ENCODE measurements around the gene MAPK8. TPM values are rescaled to one million over a fixed set of nuclear protein-coding genes. Genes with fewer than 3 reads are reported as not detected.

Gene MAPK8
- total RNA-seq, 1 experiment from 2014 or later = 29.7 TPM

DNA sequence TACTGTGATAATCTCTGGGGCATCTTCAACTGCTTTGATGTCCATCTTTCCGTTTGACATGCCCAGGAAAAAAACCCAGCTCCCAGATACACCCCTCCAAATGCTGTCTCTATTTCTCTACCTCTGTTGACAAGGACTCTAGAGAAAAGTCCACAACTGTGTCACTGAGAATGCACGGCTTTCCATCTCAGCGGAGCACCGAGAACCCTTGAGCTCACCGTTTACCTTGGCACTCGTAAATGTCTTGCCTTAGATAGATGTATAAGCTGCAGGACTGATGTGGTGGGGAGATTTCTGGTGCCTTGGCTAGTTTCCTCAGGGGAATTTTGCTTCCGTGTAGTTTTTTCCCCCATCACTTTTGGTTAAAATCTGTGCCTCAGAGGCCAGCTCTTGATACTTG lies 7.4 kb upstream of the MAPK8 start:
- Histone ChIP-seq H3K27me3 (ENCODE audit: low read length) (0 out of 2 replicates have a peak, but pooled peaks cover 2% of the 10 kb centered on the region), H3K9me3 (ENCODE audit: low read length) (no peaks in the 10 kb centered on the region), H3K4me2 (ENCODE audit: low read depth, low read length, poor library complexity, severe bottlenecking) (no peak overlapping the region), H2AFZ (ENCODE audit: low read length) (no peak overlapping the region), H3K4me3 (ENCODE audit: low read length) (no peak overlapping the region), H3K36me3 (ENCODE audit: insufficient read depth, low read length) (no peaks in the 10 kb centered on the region), H4K20me1 (ENCODE audit: insufficient read depth, low read depth, low read length) (no peaks in the 10 kb centered on the region), H3K79me2 (ENCODE audit: low read length) (no peaks in the 10 kb centered on the region), H3K9ac (ENCODE audit: low read length) (no peak overlapping the region), H3K9me2 (replicated peaks; ENCODE audit: insufficient read depth, low read length) (no peaks in the 10 kb centered on the region), H3K27ac (ENCODE audit: low read length) (no peak overlapping the region), H3K4me1 (ENCODE audit: low read length) (no peaks in the 10 kb centered on the region)
- DNase-seq = no peak

DNA sequence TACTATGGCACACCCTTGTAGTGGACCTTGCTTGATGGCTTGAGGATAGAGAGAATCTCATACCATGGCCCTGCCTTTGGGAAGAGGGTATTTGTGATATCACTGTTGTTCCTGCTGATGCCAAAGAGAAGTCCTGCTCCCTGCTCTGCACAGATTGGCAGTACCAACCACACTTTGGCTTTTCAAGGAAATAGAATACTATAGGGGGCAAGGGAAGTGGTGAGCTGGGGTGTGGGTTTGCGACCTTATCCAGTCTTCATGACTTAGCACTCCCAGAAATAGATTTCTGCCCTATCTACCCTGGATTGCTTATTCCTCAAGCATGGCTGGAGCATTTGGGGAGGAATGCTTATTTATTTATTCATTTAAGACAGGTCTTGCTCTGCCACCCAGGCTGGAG lies 6.8 kb upstream of the MAPK8 start:
- Histone ChIP-seq H3K4me1 (ENCODE audit: low read length) (no peaks in the 10 kb centered on the region), H3K27ac (ENCODE audit: low read length) (no peak overlapping the region), H3K9me2 (replicated peaks; ENCODE audit: insufficient read depth, low read length) (no peaks in the 10 kb centered on the region), H3K27me3 (ENCODE audit: low read length) (no peaks in the 10 kb centered on the region), H3K9me3 (ENCODE audit: low read length) (no peaks in the 10 kb centered on the region), H3K4me3 (ENCODE audit: low read length) (no peak overlapping the region), H4K20me1 (ENCODE audit: insufficient read depth, low read depth, low read length) (no peaks in the 10 kb centered on the region), H3K4me2 (ENCODE audit: low read depth, low read length, poor library complexity, severe bottlenecking) (no peak overlapping the region), H2AFZ (ENCODE audit: low read length) (no peak overlapping the region), H3K36me3 (ENCODE audit: insufficient read depth, low read length) (no peaks in the 10 kb centered on the region), H3K79me2 (ENCODE audit: low read length) (no peaks in the 10 kb centered on the region), H3K9ac (ENCODE audit: low read length) (no peak overlapping the region)
- no peak for DNase-seq

DNA sequence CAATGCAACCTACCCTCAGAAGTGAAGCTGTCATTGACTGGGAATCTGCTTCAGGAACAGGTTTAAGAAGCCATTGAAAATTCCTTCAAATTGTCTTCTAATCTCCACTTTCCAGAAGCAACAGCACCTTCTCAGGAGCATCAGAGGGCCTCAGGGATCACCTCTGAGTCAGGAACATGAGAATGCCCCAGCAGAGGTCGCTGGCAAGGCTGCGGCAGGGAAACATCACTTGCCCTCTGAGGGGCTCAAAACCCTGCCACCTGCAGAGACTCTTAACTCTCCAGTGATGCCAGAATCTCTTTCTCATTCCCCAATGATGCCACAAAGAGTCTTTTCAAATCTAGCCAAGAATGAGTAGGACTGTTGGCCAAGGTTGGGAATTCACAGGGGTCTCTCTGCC lies 5.9 kb upstream of the MAPK8 start:
- no peaks in the 10 kb centered on the region for H4K20me1 ChIP-seq (ENCODE audit: insufficient read depth, low read depth, low read length)
- no peak overlapping the region for H3K27ac ChIP-seq (ENCODE audit: low read length)
- no peaks in the 10 kb centered on the region for H3K9me2 ChIP-seq (replicated peaks; ENCODE audit: insufficient read depth, low read length)
- H3K27me3 ChIP-seq (ENCODE audit: low read length) = no peaks in the 10 kb centered on the region
- H3K4me2 ChIP-seq (ENCODE audit: low read depth, low read length, poor library complexity, severe bottlenecking) = no peak overlapping the region
- H3K9me3 ChIP-seq (ENCODE audit: low read length) = no peaks in the 10 kb centered on the region
- no peak overlapping the region for H3K9ac ChIP-seq (ENCODE audit: low read length)
- no peak for DNase-seq
- no peaks in the 10 kb centered on the region for H3K36me3 ChIP-seq (ENCODE audit: insufficient read depth, low read length)
- no peaks in the 10 kb centered on the region for H3K79me2 ChIP-seq (ENCODE audit: low read length)
- H3K4me1 ChIP-seq (ENCODE audit: low read length) = no peaks in the 10 kb centered on the region
- no peak overlapping the region for H2AFZ ChIP-seq (ENCODE audit: low read length)
- H3K4me3 ChIP-seq (ENCODE audit: low read length) = no peak overlapping the region

DNA sequence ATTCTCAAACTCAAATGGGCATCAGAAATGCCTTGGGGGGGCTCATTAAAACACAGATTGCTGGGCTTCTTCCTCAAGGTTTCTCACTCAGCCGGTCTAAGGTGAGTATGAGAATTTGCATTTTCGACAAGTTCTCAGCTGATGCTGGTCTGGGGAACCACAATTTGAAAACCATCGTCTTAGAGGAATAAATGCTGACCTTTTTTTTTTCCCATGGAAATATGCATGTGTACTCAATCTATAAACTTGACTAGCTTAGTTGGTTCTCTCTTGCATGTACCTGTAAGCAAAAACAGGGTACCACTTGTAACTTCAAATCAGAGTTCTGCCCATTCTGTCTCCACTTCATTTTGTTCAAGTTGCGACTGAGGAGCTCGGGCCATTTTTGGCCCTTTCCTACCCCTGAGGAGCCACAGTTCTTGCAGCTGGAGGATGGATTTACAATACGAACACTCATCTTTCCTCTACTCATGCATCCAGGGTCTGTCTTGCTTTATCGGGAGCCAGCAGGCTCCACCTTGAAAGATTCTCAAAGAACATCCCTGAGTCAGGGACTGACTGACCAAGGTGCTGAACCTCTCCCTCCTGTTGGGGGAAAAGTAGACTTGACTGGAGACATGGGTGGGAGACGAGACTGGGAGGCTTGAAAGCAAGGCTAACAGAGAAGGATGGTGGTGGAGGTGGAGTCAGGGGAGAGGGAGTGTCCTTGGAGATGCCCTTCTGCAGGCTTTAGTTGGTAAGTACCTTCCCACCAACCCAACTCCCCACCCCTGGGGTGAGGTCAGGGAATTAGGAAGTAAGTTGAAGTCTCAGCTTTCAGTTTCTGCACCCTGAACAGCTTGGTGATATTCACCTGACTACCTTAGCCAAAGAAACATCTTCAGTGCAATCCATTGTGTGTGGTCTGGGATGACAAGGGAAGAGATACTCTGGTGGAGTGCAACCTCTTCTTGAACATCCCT lies 3.7 kb upstream of the MAPK8 start:
- H2AFZ ChIP-seq (ENCODE audit: low read length) = no peak overlapping the region
- H3K4me3 ChIP-seq (ENCODE audit: low read length) = no peak overlapping the region
- no peaks in the 10 kb centered on the region for H3K9me3 ChIP-seq (ENCODE audit: low read length)
- no peak overlapping the region for H3K9ac ChIP-seq (ENCODE audit: low read length)
- no peaks in the 10 kb centered on the region for H3K27me3 ChIP-seq (ENCODE audit: low read length)
- DNase-seq = no peak
- H3K79me2 ChIP-seq (ENCODE audit: low read length) = no peaks in the 10 kb centered on the region
- no peaks in the 10 kb centered on the region for H4K20me1 ChIP-seq (ENCODE audit: insufficient read depth, low read depth, low read length)
- no peaks in the 10 kb centered on the region for H3K9me2 ChIP-seq (replicated peaks; ENCODE audit: insufficient read depth, low read length)
- no peak overlapping the region for H3K4me2 ChIP-seq (ENCODE audit: low read depth, low read length, poor library complexity, severe bottlenecking)
- H3K36me3 ChIP-seq (ENCODE audit: insufficient read depth, low read length) = no peaks in the 10 kb centered on the region
- peaks cover 12% of the 10 kb centered on the region for H3K4me1 ChIP-seq (ENCODE audit: low read length)
- H3K27ac ChIP-seq (ENCODE audit: low read length) = no peak overlapping the region

DNA sequence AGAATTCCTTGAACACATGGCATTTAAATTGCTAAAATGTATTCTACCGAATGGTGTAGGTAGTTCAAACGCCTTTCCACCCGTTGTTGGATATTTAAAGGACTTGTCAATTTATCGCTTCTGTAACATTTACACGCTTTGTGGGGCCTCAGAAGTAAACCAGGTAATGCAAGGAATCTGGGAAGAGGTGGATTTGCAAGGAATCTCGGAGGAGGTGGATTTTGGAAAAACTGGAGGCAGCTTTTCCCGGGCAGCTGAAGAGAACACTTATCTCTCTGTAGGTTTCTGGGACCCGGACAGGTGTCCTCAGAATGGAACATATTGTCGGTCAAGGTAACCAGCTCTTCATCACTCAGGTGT lies 592 bp upstream of the MAPK8 start:
- Histone ChIP-seq H3K9ac (ENCODE audit: low read length) (peak overlapping the region; percentile 37; the same call in 1 of the 2 replicates), H3K36me3 (ENCODE audit: insufficient read depth, low read length) (no peaks in the 10 kb centered on the region), H3K9me2 (replicated peaks; ENCODE audit: insufficient read depth, low read length) (no peaks in the 10 kb centered on the region), H3K4me3 (ENCODE audit: low read length) (peak overlapping the region; percentile 70), H3K4me2 (ENCODE audit: low read depth, low read length, poor library complexity, severe bottlenecking) (peak overlapping the region; percentile 62), H2AFZ (ENCODE audit: low read length) (peak overlapping the region; percentile 70; the same call in 1 of the 2 replicates), H3K79me2 (ENCODE audit: low read length) (no peaks in the 10 kb centered on the region), H3K9me3 (ENCODE audit: low read length) (no peaks in the 10 kb centered on the region), H3K27ac (ENCODE audit: low read length) (no peak overlapping the region), H3K27me3 (ENCODE audit: low read length) (no peaks in the 10 kb centered on the region), H3K4me1 (ENCODE audit: low read length) (peaks cover 20% of the 10 kb centered on the region), H4K20me1 (ENCODE audit: insufficient read depth, low read depth, low read length) (peaks cover 11% of the 10 kb centered on the region)
- no peak for DNase-seq

DNA sequence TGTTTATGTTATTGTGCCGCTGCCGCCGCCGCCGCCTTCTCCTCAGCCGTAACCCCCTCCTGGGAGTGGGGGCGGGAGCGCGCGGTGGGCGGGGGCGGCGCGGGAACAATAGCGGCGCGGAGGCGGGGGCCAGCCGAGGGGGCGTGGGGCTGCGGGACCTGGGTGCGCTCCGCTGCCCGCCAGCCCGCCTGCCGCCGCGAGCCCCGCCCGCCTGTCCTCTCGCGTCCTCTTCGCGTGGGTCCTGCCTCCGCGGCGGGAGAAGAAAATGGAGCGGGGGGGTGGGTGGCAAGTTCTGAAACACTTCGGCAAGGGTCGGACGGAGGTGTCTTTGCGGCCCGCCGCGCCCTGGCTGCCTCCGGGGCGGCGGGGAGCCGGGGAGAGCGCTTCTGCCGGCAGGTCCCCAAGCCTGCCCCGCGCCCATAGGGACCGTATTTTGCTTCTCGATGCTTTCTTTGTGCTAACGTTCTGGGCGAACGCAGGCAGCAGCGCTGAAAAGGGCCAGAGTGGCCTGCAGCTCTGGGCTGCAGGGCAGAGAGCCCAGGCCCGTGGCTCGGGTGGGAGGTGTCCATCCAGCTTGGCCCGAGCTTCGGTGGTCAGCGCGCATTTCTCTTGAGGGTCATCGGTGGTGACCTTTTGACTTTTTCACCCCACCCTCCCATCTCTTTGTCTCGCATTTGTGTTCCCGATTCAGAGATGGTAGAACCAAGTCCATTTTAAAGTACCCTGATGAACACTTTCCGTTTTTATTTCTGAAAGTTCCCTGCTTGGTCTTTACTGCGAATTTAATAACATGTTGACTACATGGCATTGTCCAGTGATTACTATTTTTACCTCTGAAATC lies 613 bp downstream of the MAPK8 start:
- Histone ChIP-seq H3K9me3 (ENCODE audit: low read length) (no peaks in the 10 kb centered on the region), H3K9ac (ENCODE audit: low read length) (peak overlapping the region; percentile 75)
- peak; percentile 70 for DNase-seq

DNA sequence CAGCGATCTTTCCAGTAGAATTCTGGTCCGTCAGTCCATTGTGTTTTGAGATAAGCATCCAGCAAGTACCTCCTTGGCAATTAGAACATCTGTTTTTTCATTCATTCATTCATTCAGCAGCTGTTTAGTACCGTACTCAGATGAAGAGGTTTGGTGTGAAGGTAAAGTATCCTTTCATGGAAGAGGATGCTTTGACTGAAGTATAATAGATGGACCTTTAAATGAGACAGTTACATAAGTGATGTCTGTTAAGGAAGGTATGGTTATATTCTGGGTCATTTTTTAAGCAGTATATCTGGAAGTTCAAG lies 1.2 kb downstream of the MAPK8 start:
- H3K79me2 ChIP-seq (ENCODE audit: low read length) = no peaks in the 10 kb centered on the region
- H3K9me3 ChIP-seq (ENCODE audit: low read length) = no peaks in the 10 kb centered on the region
- peak overlapping the region; percentile 93 for H3K4me2 ChIP-seq (ENCODE audit: low read depth, low read length, poor library complexity, severe bottlenecking)
- H3K4me3 ChIP-seq (ENCODE audit: low read length) = peak overlapping the region; percentile 70
- peaks cover 22% of the 10 kb centered on the region for H4K20me1 ChIP-seq (ENCODE audit: insufficient read depth, low read depth, low read length)
- no peaks in the 10 kb centered on the region for H3K27me3 ChIP-seq (ENCODE audit: low read length)
- H2AFZ ChIP-seq (ENCODE audit: low read length) = no peak overlapping the region
- no peaks in the 10 kb centered on the region for H3K36me3 ChIP-seq (ENCODE audit: insufficient read depth, low read length)
- H3K4me1 ChIP-seq (ENCODE audit: low read length) = peaks cover 20% of the 10 kb centered on the region
- H3K27ac ChIP-seq (ENCODE audit: low read length) = no peak overlapping the region
- H3K9me2 ChIP-seq (replicated peaks; ENCODE audit: insufficient read depth, low read length) = no peaks in the 10 kb centered on the region
- peak overlapping the region; percentile 75 for H3K9ac ChIP-seq (ENCODE audit: low read length)
- DNase-seq = no peak

More for the DNA sequence above, 613 bp downstream of the MAPK8 start:
- Histone ChIP-seq H3K36me3 (ENCODE audit: insufficient read depth, low read length) (no peaks in the 10 kb centered on the region), H3K79me2 (ENCODE audit: low read length) (no peaks in the 10 kb centered on the region), H3K27me3 (ENCODE audit: low read length) (no peaks in the 10 kb centered on the region), H3K4me3 (ENCODE audit: low read length) (peak overlapping the region; percentile 70), H3K4me2 (ENCODE audit: low read depth, low read length, poor library complexity, severe bottlenecking) (peak overlapping the region; percentile 93), H3K4me1 (ENCODE audit: low read length) (peaks cover 20% of the 10 kb centered on the region), H3K9me2 (replicated peaks; ENCODE audit: insufficient read depth, low read length) (no peaks in the 10 kb centered on the region), H3K27ac (ENCODE audit: low read length) (no peak overlapping the region), H4K20me1 (ENCODE audit: insufficient read depth, low read depth, low read length) (peaks cover 17% of the 10 kb centered on the region), H2AFZ (ENCODE audit: low read length) (peak overlapping the region; percentile 30; the same call in 1 of the 2 replicates)

DNA sequence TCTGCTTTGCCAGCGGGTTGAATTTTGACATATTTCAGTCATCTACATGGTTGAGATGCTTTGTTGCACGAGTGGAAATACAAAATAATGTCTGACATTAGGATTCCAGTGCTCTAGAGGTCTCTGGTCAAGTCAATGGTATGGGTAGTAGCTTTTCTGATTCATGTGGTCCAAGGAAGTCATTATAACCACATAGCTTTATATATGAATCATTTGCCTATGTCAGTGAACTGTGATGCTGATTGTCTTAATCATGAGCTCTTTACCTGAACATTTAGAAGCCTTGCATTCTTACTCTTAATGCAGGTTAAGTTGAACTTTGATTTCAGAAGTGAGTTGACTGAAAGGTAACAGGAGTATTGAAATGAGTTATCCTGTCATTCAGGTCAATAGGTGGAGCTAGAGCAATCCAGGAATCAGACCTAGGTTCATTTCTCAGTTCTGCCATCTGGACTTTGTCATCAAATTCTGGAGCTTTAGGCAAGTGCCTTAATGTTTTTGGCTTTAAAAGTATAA lies 3.3 kb downstream of the MAPK8 start:
- peak; percentile 44 for DNase-seq
- peaks cover 20% of the 10 kb centered on the region for H3K4me1 ChIP-seq (ENCODE audit: low read length)
- no peaks in the 10 kb centered on the region for H3K9me3 ChIP-seq (ENCODE audit: low read length)
- H3K9ac ChIP-seq (ENCODE audit: low read length) = no peak overlapping the region
- no peaks in the 10 kb centered on the region for H3K79me2 ChIP-seq (ENCODE audit: low read length)
- H3K4me3 ChIP-seq (ENCODE audit: low read length) = no peak overlapping the region
- H3K27ac ChIP-seq (ENCODE audit: low read length) = no peak overlapping the region
- no peaks in the 10 kb centered on the region for H3K9me2 ChIP-seq (replicated peaks; ENCODE audit: insufficient read depth, low read length)
- H3K4me2 ChIP-seq (ENCODE audit: low read depth, low read length, poor library complexity, severe bottlenecking) = no peak overlapping the region
- no peaks in the 10 kb centered on the region for H3K36me3 ChIP-seq (ENCODE audit: insufficient read depth, low read length)
- H4K20me1 ChIP-seq (ENCODE audit: insufficient read depth, low read depth, low read length) = peaks cover 36% of the 10 kb centered on the region
- H2AFZ ChIP-seq (ENCODE audit: low read length) = no peak overlapping the region
- H3K27me3 ChIP-seq (ENCODE audit: low read length) = no peaks in the 10 kb centered on the region

Measured in Karpas-422 (cell line).